CD4-positive, alpha-beta memory T cell (primary cell): ENCODE data around the gene SHB. TPM values are rescaled to one million over a fixed set of nuclear protein-coding genes. Genes with fewer than 3 reads are reported as not detected.

Experiments
- CTCF ChIA-PET: fragments of 350-600 bp; sonication (Branson Sonifier 250); formaldehyde crosslinking; loops from one replicate; lab custom pipeline; 2021; ENCODE audit warnings: inconsistent platforms; ENCODE audit not compliant: partially characterized antibody; lab: Charles Lee
- POLR2A ChIA-PET: fragments of 350-600 bp; sonication (Branson Sonifier 250); formaldehyde crosslinking; loops from one replicate; lab custom pipeline; 2021; ENCODE audit not compliant: partially characterized antibody; lab: Charles Lee
- DNase-seq, 5 donors: peaks; one replicate each; pipeline versions ENCODE4 v3.0.0 to v3.0.0-alpha.2; 2020 to 2022; ENCODE audit warnings: mixed read lengths in 1 of 5
- H3K27ac ChIP-seq: one replicate; pipeline ENCODE4 v1.7.0; 2013; ENCODE audit warnings: low read depth, low read length
- H3K27me3 ChIP-seq: 2 replicates; pipeline ENCODE4 v1.7.0; 2013; ENCODE audit warnings: mild to moderate bottlenecking, low read length, moderate library complexity; ENCODE audit not compliant: insufficient read depth
- H3K36me3 ChIP-seq: 2 replicates; pipeline ENCODE4 v1.7.0; 2013; ENCODE audit warnings: mild to moderate bottlenecking, low read length, moderate library complexity; ENCODE audit not compliant: insufficient read depth
- H3K4me1 ChIP-seq: 2 replicates; pipeline ENCODE4 v1.7.0; 2013; ENCODE audit warnings: mild to moderate bottlenecking, low read length, moderate library complexity; ENCODE audit not compliant: insufficient read depth
- H3K4me3 ChIP-seq, 2 donors: one replicate each; pipeline ENCODE4 v1.7.0; 2013; ENCODE audit warnings: low read length in 2 of 2, mild to moderate bottlenecking in 1 of 2
- H3K9me3 ChIP-seq, 2 donors: one replicate each; pipeline ENCODE4 v1.7.0; 2013; ENCODE audit warnings: low read length in 2 of 2, control low read depth in 1 of 2; ENCODE audit not compliant: control insufficient read depth in 1 of 2
- H3K27ac Mint-ChIP-seq, 7 donors: one replicate each; pipeline ENCODE4 v1.8.0; 2020 to 2021; ENCODE audit warnings: mixed read lengths in 7 of 7, mild to moderate bottlenecking in 6 of 7, inconsistent platforms in 3 of 7, moderate library complexity in 3 of 7
- H3K27me3 Mint-ChIP-seq, 2 donors: one replicate each; pipeline ENCODE4 v1.8.0; 2020 to 2021; ENCODE audit warnings: mixed read lengths in 2 of 2
- H3K36me3 Mint-ChIP-seq, 2 donors: one replicate each; pipeline ENCODE4 v1.8.0; 2020 to 2021; ENCODE audit warnings: mixed read lengths in 2 of 2, inconsistent platforms in 1 of 2, mild to moderate bottlenecking in 1 of 2
- H3K4me1 Mint-ChIP-seq, 4 donors: one replicate each; pipeline ENCODE4 v1.8.0; 2020 to 2021; ENCODE audit warnings: mixed read lengths in 4 of 4, mild to moderate bottlenecking in 1 of 4
- H3K4me3 Mint-ChIP-seq, 8 donors: one replicate each; pipeline ENCODE4 v1.8.0; 2020 to 2021; ENCODE audit warnings: mixed read lengths in 8 of 8, mild to moderate bottlenecking in 7 of 8, moderate library complexity in 6 of 8, inconsistent platforms in 3 of 8
- H3K9me3 Mint-ChIP-seq, 8 donors: one replicate each; pipeline ENCODE4 v1.8.0; 2020 to 2021; ENCODE audit warnings: mixed read lengths in 8 of 8, mild to moderate bottlenecking in 5 of 8, inconsistent platforms in 3 of 8, moderate library complexity in 1 of 8
- intact Hi-C: fragments of 100-400 bp; cut with micrococcal nuclease; formaldehyde crosslinking; loops from one replicate; pipeline ENCODE4 v1.15.1; 2023
- polyA plus RNA-seq, 2 donors: library from polyadenylated mRNA; unstranded; fragments of 300-500 nt; fragmentation: Illumina TruSeq; gene quantifications; one replicate each; pipeline ENCODE4 v1.2.3, GENCODE V29; 2021
- total RNA-seq, 2 experiments: library from RNA; stranded (reverse); gene quantifications; one replicate each; pipeline ENCODE4 v1.2.3, GENCODE V29; 2021

The SHB gene
- total and polyA plus RNA-seq, 4 experiments from 2014 or later: 0.10 to 1.3 (median 0.49) TPM

DNA sequence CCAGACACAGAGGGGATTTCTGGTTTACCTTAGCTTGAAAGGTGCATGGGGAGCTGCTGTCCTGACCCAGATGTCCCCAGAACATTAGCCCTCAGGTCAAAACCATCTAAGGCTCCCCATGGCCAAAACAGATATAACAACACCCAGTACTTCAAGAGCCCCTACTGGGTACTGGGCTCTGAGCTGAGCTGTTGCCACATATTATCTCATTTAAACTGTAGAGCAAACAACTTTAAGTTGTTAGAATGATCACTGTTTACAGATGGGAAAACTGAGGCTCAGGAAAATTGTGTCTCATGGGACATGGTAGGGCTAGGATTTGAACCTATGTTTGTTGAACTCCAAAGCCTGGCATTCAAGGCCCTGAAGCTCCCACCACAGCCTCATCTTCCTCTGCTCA lies 144.5 kb downstream of the SHB start:
- no peak for DNase-seq
- H3K36me3 Mint-ChIP-seq: no peaks in the 10 kb centered on the region
- peaks cover 0 to 2% of the 10 kb centered on the region in 2 donors for H3K27me3 Mint-ChIP-seq
- no peak overlapping the region for H3K4me3 Mint-ChIP-seq
- no peak overlapping the region for H3K27ac ChIP-seq
- H3K27me3 ChIP-seq: no peaks in the 10 kb centered on the region
- ChIA-PET POLR2A (no interaction called here), CTCF (interaction anchor here (0.7 to 1.6 kb wide), 2 partner anchors 11 to 13 kb away, joined by 3 to 4 read pairs; no protein-coding TSS in a partner anchor)
- H3K4me1 ChIP-seq: no peaks in the 10 kb centered on the region
- H3K4me1 Mint-ChIP-seq: no peaks in the 10 kb centered on the region
- H3K36me3 ChIP-seq: no peaks in the 10 kb centered on the region
- H3K4me3 ChIP-seq: no peak overlapping the region
- H3K9me3 ChIP-seq: no peaks in the 10 kb centered on the region
- no peak overlapping the region for H3K27ac Mint-ChIP-seq
- intact Hi-C loops: no loop called here
- H3K9me3 Mint-ChIP-seq: no peaks in the 10 kb centered on the region

DNA sequence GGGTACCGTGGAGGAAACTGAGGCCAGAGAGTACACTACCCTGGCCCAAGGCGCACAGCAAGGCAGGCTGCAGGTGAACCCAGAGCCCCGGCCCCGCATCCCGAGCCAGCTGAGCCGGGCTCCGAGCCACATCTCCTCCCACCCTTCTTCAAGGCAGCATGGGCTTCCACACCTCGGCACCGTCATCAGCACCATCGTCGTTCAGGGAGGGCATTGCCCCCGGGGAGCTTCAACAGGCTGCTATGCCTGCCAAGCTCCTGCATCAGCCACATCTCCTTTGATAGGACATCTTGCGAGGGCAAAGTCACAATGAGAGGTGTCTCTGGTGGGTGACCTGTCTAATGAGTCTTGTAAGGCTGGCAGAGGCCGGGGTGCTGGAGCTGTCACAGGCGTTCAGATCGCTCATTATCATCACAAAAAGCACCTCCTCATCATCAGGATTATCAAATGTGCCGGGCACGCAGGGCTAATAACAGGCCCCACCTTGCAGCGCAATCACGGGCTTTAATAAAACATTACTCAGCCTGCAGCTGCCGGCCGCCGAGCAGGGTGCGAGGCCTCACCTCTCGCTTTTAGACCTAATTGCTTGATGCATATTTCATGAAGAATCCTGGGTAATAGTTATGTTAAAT lies 145.1 kb downstream of the SHB start:
- Histone ChIP-seq H3K4me1 (no peaks in the 10 kb centered on the region), H3K27me3 (no peaks in the 10 kb centered on the region), H3K27ac (no peak overlapping the region), H3K36me3 (no peaks in the 10 kb centered on the region), H3K4me3 (no peak overlapping the region), H3K9me3 (no peaks in the 10 kb centered on the region)
- no peaks in the 10 kb centered on the region for H3K9me3 Mint-ChIP-seq
- H3K27ac Mint-ChIP-seq: no peak overlapping the region
- intact Hi-C loops: no loop called here
- H3K27me3 Mint-ChIP-seq: peaks cover 0 to 2% of the 10 kb centered on the region in 2 donors
- no peak for DNase-seq
- POLR2A ChIA-PET: no interaction called here
- CTCF ChIA-PET: interaction anchor here (0.7 to 1.6 kb wide), 2 partner anchors 10 to 12 kb away, joined by 3 to 4 read pairs; no protein-coding TSS in a partner anchor
- no peaks in the 10 kb centered on the region for H3K36me3 Mint-ChIP-seq
- no peaks in the 10 kb centered on the region for H3K4me1 Mint-ChIP-seq
- no peak overlapping the region for H3K4me3 Mint-ChIP-seq

DNA sequence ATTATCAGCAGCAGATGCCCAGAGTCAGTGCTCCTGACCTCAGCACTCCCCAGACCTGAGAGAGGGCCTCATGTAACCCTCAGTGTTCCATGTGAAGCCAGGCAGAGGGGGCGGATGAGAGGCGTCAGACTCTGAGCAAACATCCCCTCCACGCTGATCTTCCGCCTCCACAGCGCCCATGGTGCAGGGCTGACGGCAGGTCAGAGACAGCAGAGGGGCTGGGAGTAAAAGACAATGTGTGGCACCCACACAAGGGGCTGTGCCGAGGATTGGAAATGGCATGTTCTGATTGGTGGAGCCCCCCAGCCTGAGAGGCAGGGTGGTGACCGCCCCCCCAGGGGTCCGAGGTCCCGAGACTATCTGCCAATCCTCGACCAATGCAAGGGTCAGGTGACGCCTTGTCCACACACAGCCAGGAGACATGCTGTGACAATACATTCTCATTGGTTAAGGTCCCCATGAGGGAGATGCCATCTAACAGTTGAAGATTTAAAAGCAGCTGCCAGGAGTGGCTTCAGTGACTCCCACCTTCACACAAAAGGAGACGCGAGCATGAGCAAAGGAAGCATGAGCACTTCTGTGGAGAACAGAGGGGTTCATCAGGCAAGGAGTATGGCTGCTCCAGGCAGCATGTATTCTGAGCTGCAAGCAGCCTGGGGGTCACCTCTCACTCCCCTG lies 145.8 kb downstream of the SHB start:
- Mint-ChIP-seq H3K9me3 (no peaks in the 10 kb centered on the region), H3K27me3 (peaks cover 0 to 2% of the 10 kb centered on the region in 2 donors), H3K27ac (no peak overlapping the region), H3K4me3 (no peak overlapping the region), H3K36me3 (no peaks in the 10 kb centered on the region), H3K4me1 (no peaks in the 10 kb centered on the region)
- ChIA-PET CTCF (interaction anchor here (1.0 kb wide), 1 partner anchor 10 kb away, joined by 3 read pairs; no protein-coding TSS in a partner anchor), POLR2A (no interaction called here)
- intact Hi-C loops: no loop called here
- no peaks in the 10 kb centered on the region for H3K4me1 ChIP-seq
- no peak overlapping the region for H3K4me3 ChIP-seq
- DNase-seq: no peak
- H3K27ac ChIP-seq: no peak overlapping the region
- H3K9me3 ChIP-seq: no peaks in the 10 kb centered on the region
- no peaks in the 10 kb centered on the region for H3K36me3 ChIP-seq
- H3K27me3 ChIP-seq: no peaks in the 10 kb centered on the region

DNA sequence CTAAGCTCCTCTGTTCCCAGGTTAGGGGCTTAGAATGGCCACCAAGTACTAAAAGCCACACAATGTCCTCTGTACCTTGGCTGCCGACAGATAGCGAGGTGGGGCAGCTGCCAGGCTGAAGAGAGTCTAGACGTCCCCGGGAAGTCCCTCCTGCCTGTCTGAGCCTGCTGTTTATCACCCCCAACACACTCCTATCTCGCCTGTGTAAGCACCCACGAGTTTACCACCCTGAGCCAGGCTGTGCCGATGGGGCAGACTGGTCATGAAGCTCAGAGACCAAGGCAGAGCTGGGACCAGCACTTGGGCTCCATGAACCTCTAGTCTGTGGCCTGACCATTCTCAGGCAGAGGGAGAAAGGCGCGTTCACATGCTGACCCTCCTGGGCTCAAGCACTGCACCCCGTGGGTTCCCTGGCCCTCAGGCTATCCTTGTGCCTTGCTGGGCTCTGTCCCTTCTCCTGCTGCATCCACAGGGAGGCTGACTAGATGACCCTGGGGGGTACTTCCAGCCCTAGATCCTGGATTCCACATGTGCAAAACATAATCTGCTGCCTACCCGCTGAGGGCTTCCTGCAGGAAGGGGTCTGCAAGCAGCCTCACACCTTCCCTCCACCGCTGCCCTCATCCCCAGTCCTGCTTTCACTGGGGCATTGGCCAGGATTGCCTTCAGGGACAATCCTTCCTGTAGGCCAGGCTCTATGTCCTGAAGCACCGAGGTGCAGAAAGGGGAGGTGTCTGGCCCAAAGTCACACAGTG lies 146.5 kb downstream of the SHB start:
- Mint-ChIP-seq H3K9me3 (no peaks in the 10 kb centered on the region), H3K4me3 (no peak overlapping the region)

DNA sequence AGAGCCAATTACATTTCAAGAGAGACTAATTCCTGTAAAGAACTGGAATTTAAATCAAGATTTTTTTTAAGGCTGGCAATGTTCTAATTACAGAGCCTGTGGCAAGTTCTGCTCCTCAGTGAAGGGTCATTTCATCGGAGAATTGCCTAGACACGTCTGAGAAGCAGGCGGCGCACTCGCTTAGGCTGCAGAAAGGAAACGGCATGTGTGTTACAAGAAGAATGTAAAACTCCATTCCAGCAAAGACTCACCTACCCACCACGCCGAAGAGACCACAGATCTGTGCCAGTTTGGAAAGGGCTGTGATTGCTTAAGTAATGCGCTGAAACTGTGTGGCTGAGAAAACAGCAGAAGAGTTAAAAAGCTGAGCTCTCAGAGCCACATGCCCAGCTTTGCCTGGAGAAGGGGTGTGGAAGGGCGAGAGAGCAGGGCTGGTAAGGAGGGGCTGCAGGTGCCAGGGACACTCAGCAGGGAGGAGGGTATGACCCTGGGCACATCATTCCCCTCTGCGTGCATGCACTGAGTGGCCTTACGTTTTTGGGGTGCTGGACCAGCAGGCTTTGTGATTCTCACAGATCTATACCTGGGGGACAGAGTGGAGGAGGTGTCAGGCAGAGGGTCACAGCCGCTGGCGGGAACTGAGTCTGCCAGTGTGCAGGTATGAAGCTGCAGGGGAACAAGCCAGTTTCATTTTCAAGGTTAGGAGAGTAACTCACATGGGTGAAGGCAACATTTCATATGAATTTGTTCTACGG lies 147.3 kb downstream of the SHB start:
- DNase-seq: no peak
- no peaks in the 10 kb centered on the region for H3K9me3 ChIP-seq
- H3K27me3 ChIP-seq: no peaks in the 10 kb centered on the region
- Mint-ChIP-seq H3K27me3 (peaks cover 0 to 2% of the 10 kb centered on the region in 2 donors), H3K36me3 (no peaks in the 10 kb centered on the region), H3K4me3 (no peak overlapping the region), H3K9me3 (no peaks in the 10 kb centered on the region), H3K4me1 (no peaks in the 10 kb centered on the region), H3K27ac (no peak overlapping the region)
- H3K4me1 ChIP-seq: no peaks in the 10 kb centered on the region
- H3K36me3 ChIP-seq: no peaks in the 10 kb centered on the region
- no peak overlapping the region for H3K4me3 ChIP-seq
- intact Hi-C loops: no loop called here
- ChIA-PET CTCF (interaction anchor here (1.0 to 1.2 kb wide), 2 partner anchors 10 to 11 kb away, joined by 3 to 4 read pairs; no protein-coding TSS in a partner anchor), POLR2A (no interaction called here)
- no peak overlapping the region for H3K27ac ChIP-seq

More for the DNA sequence above, 146.5 kb downstream of the SHB start:
- Mint-ChIP-seq H3K4me1 (no peaks in the 10 kb centered on the region), H3K27me3 (peaks cover 0 to 2% of the 10 kb centered on the region in 2 donors), H3K36me3 (no peaks in the 10 kb centered on the region), H3K27ac (no peak overlapping the region)
- Histone ChIP-seq H3K36me3 (no peaks in the 10 kb centered on the region), H3K27ac (no peak overlapping the region), H3K4me1 (no peaks in the 10 kb centered on the region), H3K4me3 (no peak overlapping the region), H3K27me3 (no peaks in the 10 kb centered on the region), H3K9me3 (no peaks in the 10 kb centered on the region)
- DNase-seq: no peak
- POLR2A ChIA-PET: no interaction called here
- CTCF ChIA-PET: interaction anchor here (1.0 kb wide), 1 partner anchor 10 kb away, joined by 3 read pairs; no protein-coding TSS in a partner anchor
- intact Hi-C loops: no loop called here

DNA sequence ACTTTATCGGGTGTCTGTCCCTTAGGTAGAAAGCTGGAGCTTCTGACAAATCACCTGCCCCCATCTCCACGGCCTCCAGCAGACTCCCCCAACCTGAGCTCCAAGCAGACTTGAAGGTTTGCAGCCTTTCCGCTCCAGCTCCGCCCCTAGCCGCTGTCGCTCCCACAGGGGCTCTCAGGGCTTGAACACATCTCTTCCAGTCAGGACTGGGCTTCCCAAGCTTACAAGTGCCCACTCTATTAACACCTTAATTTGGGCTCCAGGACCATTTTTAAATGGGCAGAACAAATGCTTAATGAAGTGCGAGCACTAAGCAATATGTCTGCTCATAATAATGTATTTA lies 147.9 kb downstream of the SHB start:
- ChIA-PET CTCF (interaction anchor here (1.2 kb wide), 1 partner anchor 9 kb away, joined by 4 read pairs; no protein-coding TSS in a partner anchor), POLR2A (no interaction called here)
- Mint-ChIP-seq H3K9me3 (no peaks in the 10 kb centered on the region), H3K4me1 (no peaks in the 10 kb centered on the region), H3K36me3 (no peaks in the 10 kb centered on the region), H3K4me3 (no peak overlapping the region), H3K27me3 (peaks cover 0 to under 1% of the 10 kb centered on the region in 2 donors), H3K27ac (peak overlapping the region in 1 of 7 donors; percentile 29)
- H3K27me3 ChIP-seq: no peaks in the 10 kb centered on the region
- DNase-seq: no peak
- no peaks in the 10 kb centered on the region for H3K4me1 ChIP-seq
- intact Hi-C loops: no loop called here
- H3K4me3 ChIP-seq: no peak overlapping the region
- no peak overlapping the region for H3K27ac ChIP-seq
- no peaks in the 10 kb centered on the region for H3K36me3 ChIP-seq
- no peaks in the 10 kb centered on the region for H3K9me3 ChIP-seq
